Peyer's patch (tissue), 4 donors: ENCODE measurements around the gene TMEM234.

Experiments used
- CTCF ChIP-seq, 6 experiments: fragments of 450-650 bp in 4 of 6; fragments of 200-600 bp in 2 of 6; sonication (generic) in 1 of 6; IDR thresholded peaks; one replicate each; pipeline ENCODE4 v1.5.1; 2017 to 2019; ENCODE audit warnings: antibody characterized with exemption in 6 of 6, mild to moderate bottlenecking in 3 of 6, moderate library complexity in 1 of 6
- POLR2A ChIP-seq, 2 donors: fragments of 450-650 bp; IDR thresholded peaks; one replicate each; pipeline ENCODE4 v1.5.1; 2017; ENCODE audit warnings: antibody characterized with exemption in 2 of 2, mild to moderate bottlenecking in 2 of 2, moderate library complexity in 2 of 2

- TF ChIP-seq CTCF (IDR thresholded peaks at IDR 0.05) (no peak), POLR2A (IDR thresholded peaks at IDR 0.05) (no peak)
These were observed 41.1 kb downstream of the TMEM234 start for GRCh38 chr1:32181065-32181464.
